ENCODE results near the gene SUCNR1. TPM values are rescaled to one million over a fixed set of nuclear protein-coding genes. Genes with fewer than 3 reads are reported as not detected.
"Not testable (repeated sequence)": the region's sequence is repeated elsewhere in the genome, so short reads cannot be mapped to it uniquely, and the experiment has no call there.

The SUCNR1 gene
- total RNA-seq, 3 donors from 2014 or later (not counting 1 experiment from before 2014, with no cell fraction given), result 0.19 to 0.23 TPM; not detected in 1

GRCh38 chr3:151895478-151896241, 22.2 kb downstream of the SUCNR1 start:
- no peaks in the 10 kb centered on the region for H3K36me3 ChIP-seq (ENCODE audit: control insufficient read depth, insufficient read depth, low read length)
- DNase-seq (peak in 1 of 2 donors; percentile 30), ATAC-seq (peak; percentile 71 to 74 (median 74))
- Mint-ChIP-seq H3K4me1 (peaks cover 46 to 48% of the 10 kb centered on the region in 2 donors), H3K36me3 (peaks cover 5% of the 10 kb centered on the region), H3K4me3 (peak overlapping the region; percentile 74), H3K9me3 (no peaks in the 10 kb centered on the region), H3K27ac (peak overlapping the region; percentile 85 to 89), H3K27me3 (ENCODE audit: low read depth in 2 of 2) (no peaks in the 10 kb centered on the region)
- no peaks in the 10 kb centered on the region for H3K27me3 ChIP-seq (ENCODE audit: control insufficient read depth, insufficient read depth, low read length)
- H3K4me1 ChIP-seq (ENCODE audit: control insufficient read depth, insufficient read depth, low read length), result peaks cover 13% of the 10 kb centered on the region
- TF ChIP-seq CTCF (IDR thresholded peaks at IDR 0.05), result no peak
- WGBS (ENCODE audit: insufficient coverage), result 60% methylated on average over 1 of the region's 4 CpGs
- intact Hi-C loops (cut with micrococcal nuclease), result no loop called here
- no peaks in the 10 kb centered on the region for H3K9me3 ChIP-seq (ENCODE audit: control insufficient read depth, insufficient read depth, low read length)
- H3K27ac ChIP-seq (ENCODE audit: low read length), result peak overlapping the region; percentile 64
- H3K4me3 ChIP-seq (ENCODE audit: low read length), result no peak overlapping the region

GRCh38 chr3:151896246-151897012, 23.0 kb downstream of the SUCNR1 start:
- peaks cover 48% of the 10 kb centered on the region in 2 donors for H3K4me1 Mint-ChIP-seq
- Histone ChIP-seq H3K4me3 (ENCODE audit: low read length) (no peak overlapping the region), H3K9me3 (ENCODE audit: control insufficient read depth, insufficient read depth, low read length) (no peaks in the 10 kb centered on the region), H3K36me3 (ENCODE audit: control insufficient read depth, insufficient read depth, low read length) (no peaks in the 10 kb centered on the region), H3K4me1 (ENCODE audit: control insufficient read depth, insufficient read depth, low read length) (peaks cover 11% of the 10 kb centered on the region), H3K27ac (ENCODE audit: low read length) (no peak overlapping the region), H3K27me3 (ENCODE audit: control insufficient read depth, insufficient read depth, low read length) (no peaks in the 10 kb centered on the region)
- DNase-seq, result no peak
- no peak overlapping the region for H3K4me3 Mint-ChIP-seq
- H3K27ac Mint-ChIP-seq, result peak overlapping the region; percentile 85 to 89
- no peak for ATAC-seq
- WGBS (ENCODE audit: insufficient coverage), result 59% methylated on average over 3 of the region's 4 CpGs
- H3K9me3 Mint-ChIP-seq, result no peaks in the 10 kb centered on the region
- H3K36me3 Mint-ChIP-seq, result no peaks in the 10 kb centered on the region
- intact Hi-C loops (cut with micrococcal nuclease), result no loop called here
- peaks cover 0 to 2% of the 10 kb centered on the region in 2 donors for H3K27me3 Mint-ChIP-seq (ENCODE audit: low read depth in 2 of 2)
- no peak for TF ChIP-seq CTCF (IDR thresholded peaks at IDR 0.05)

GRCh38 chr3:151898121-151898520, 24.7 kb downstream of the SUCNR1 start:
- ATAC-seq; H3K27ac ChIP-seq (ENCODE audit: low read length); H3K27me3 Mint-ChIP-seq (ENCODE audit: low read depth in 2 of 2): not testable (repeated sequence)

GRCh38 chr3:151898564-151899261, 25.3 kb downstream of the SUCNR1 start:
- H3K27me3 Mint-ChIP-seq (ENCODE audit: low read depth in 2 of 2); H3K27ac Mint-ChIP-seq; H3K27ac ChIP-seq (ENCODE audit: low read length); H3K4me3 ChIP-seq (ENCODE audit: low read length); H3K4me3 Mint-ChIP-seq; H3K9me3 Mint-ChIP-seq; H3K9me3 ChIP-seq (ENCODE audit: control insufficient read depth, insufficient read depth, low read length); ATAC-seq; H3K36me3 Mint-ChIP-seq; DNase-seq; H3K27me3 ChIP-seq (ENCODE audit: control insufficient read depth, insufficient read depth, low read length); intact Hi-C loops (cut with micrococcal nuclease); H3K36me3 ChIP-seq (ENCODE audit: control insufficient read depth, insufficient read depth, low read length): not testable (repeated sequence)
- whole genome bisulfite sequencing (ENCODE audit: insufficient coverage), result 96% methylated on average over 3 of the region's 3 CpGs
- H3K4me1 ChIP-seq (ENCODE audit: control insufficient read depth, insufficient read depth, low read length), result peaks cover 11% of the 10 kb centered on the region
- peaks cover 57 to 59% of the 10 kb centered on the region in 2 donors for H3K4me1 Mint-ChIP-seq

More at GRCh38 chr3:151898121-151898520, 24.7 kb downstream of the SUCNR1 start:
- peaks cover 51 to 54% of the 10 kb centered on the region in 2 donors for H3K4me1 Mint-ChIP-seq
- H3K4me3 ChIP-seq (ENCODE audit: low read length); H3K4me3 Mint-ChIP-seq; intact Hi-C loops (cut with micrococcal nuclease); H3K9me3 ChIP-seq (ENCODE audit: control insufficient read depth, insufficient read depth, low read length); H3K36me3 ChIP-seq (ENCODE audit: control insufficient read depth, insufficient read depth, low read length); H3K27ac Mint-ChIP-seq; H3K27me3 ChIP-seq (ENCODE audit: control insufficient read depth, insufficient read depth, low read length); DNase-seq; H3K9me3 Mint-ChIP-seq; H3K36me3 Mint-ChIP-seq: not testable (repeated sequence)
- WGBS (ENCODE audit: insufficient coverage), result no CpG with 5 or more reads among the region's 1 CpG
- peaks cover 11% of the 10 kb centered on the region for H3K4me1 ChIP-seq (ENCODE audit: control insufficient read depth, insufficient read depth, low read length)
